ENCODE results near the gene UVRAG.

DNA sequence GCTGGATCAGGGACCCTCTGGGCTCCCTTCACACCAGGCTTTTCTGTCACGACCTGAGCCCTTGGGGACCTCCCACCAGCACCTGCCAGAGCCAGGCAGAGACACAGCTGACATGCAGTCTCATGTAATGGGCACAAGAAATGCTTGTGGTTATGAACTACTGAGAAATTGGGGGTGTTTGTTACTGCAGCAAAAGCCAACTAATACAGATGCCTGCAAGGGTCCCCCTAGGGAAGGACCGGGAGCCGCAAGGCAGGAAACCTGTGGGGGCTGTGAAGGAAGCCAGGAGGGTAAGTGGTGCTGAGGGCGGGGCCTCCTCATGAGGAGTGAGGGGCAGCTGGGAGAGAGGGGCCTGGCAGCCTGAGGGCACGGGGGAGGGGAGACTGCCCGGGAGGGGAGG is 374.7 kb downstream of the UVRAG start:
- no peak for TF ChIP-seq IRX3 (CRISPR knock-in tag; IDR thresholded peaks at IDR 0.05; ENCODE audit: borderline replicate concordance, low read depth)
- no peak for TF ChIP-seq ZNF501 (CRISPR knock-in tag; IDR thresholded peaks at IDR 0.05)
- TF ChIP-seq, protein P1, sequence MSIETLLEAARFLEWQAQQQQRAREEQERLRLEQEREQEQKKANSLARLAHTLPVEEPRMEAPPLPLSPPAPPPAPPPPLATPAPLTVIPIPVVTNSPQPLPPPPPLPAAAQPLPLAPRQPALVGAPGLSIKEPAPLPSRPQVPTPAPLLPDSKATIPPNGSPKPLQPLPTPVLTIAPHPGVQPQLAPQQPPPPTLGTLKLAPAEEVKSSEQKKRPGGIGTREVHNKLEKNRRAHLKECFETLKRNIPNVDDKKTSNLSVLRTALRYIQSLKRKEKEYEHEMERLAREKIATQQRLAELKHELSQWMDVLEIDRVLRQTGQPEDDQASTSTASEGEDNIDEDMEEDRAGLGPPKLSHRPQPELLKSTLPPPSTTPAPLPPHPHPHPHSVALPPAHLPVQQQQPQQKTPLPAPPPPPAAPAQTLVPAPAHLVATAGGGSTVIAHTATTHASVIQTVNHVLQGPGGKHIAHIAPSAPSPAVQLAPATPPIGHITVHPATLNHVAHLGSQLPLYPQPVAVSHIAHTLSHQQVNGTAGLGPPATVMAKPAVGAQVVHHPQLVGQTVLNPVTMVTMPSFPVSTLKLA (IDR thresholded peaks at IDR 0.05) = no peak
- no peak for TF ChIP-seq ZNF274 (CRISPR knock-in tag; IDR thresholded peaks at IDR 0.05)
- TF ChIP-seq, protein P2, sequence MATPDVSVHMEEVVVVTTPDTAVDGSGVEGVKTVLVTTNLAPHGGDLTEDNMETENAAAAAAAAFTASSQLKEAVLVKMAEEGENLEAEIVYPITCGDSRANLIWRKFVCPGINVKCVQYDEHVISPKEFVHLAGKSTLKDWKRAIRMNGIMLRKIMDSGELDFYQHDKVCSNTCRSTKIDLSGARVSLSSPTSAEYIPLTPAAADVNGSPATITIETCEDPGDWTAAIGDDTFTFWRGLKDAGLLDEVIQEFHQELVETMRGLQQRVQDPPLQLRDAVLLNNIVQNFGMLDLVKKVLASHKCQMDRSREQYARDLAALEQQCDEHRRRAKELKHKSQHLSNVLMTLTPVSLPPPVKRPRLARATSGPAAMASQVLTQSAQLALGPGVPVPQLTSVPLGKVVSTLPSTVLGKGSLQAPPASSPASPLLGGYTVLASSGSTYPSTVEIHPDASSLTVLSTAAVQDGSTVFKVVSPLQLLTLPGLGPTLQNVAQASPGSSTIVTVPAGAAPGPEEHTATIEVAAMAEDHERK (CRISPR knock-in tag; IDR thresholded peaks at IDR 0.05; ENCODE audit: low read depth) = no peak
- no peak for TF ChIP-seq GABPA (IDR thresholded peaks at IDR 0.05; ENCODE audit: low read depth, low read length)
- no peak for TF ChIP-seq GABPA (CRISPR knock-in tag; IDR thresholded peaks at IDR 0.05; ENCODE audit: low read depth)
- TF ChIP-seq, protein P3, sequence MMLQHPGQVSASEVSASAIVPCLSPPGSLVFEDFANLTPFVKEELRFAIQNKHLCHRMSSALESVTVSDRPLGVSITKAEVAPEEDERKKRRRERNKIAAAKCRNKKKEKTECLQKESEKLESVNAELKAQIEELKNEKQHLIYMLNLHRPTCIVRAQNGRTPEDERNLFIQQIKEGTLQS (CRISPR knock-in tag; IDR thresholded peaks at IDR 0.05) = no peak
- TF ChIP-seq ARNT2 (CRISPR knock-in tag; IDR thresholded peaks at IDR 0.05; ENCODE audit: low read depth) = no peak
- no peak for TF ChIP-seq YY1 (IDR thresholded peaks at IDR 0.05; ENCODE audit: insufficient read depth, insufficient replicate concordance, low read depth, low read length)
- no peak for TF ChIP-seq BHLHE40 (IDR thresholded peaks at IDR 0.05; ENCODE audit: low read length)
- TF ChIP-seq, protein P4, sequence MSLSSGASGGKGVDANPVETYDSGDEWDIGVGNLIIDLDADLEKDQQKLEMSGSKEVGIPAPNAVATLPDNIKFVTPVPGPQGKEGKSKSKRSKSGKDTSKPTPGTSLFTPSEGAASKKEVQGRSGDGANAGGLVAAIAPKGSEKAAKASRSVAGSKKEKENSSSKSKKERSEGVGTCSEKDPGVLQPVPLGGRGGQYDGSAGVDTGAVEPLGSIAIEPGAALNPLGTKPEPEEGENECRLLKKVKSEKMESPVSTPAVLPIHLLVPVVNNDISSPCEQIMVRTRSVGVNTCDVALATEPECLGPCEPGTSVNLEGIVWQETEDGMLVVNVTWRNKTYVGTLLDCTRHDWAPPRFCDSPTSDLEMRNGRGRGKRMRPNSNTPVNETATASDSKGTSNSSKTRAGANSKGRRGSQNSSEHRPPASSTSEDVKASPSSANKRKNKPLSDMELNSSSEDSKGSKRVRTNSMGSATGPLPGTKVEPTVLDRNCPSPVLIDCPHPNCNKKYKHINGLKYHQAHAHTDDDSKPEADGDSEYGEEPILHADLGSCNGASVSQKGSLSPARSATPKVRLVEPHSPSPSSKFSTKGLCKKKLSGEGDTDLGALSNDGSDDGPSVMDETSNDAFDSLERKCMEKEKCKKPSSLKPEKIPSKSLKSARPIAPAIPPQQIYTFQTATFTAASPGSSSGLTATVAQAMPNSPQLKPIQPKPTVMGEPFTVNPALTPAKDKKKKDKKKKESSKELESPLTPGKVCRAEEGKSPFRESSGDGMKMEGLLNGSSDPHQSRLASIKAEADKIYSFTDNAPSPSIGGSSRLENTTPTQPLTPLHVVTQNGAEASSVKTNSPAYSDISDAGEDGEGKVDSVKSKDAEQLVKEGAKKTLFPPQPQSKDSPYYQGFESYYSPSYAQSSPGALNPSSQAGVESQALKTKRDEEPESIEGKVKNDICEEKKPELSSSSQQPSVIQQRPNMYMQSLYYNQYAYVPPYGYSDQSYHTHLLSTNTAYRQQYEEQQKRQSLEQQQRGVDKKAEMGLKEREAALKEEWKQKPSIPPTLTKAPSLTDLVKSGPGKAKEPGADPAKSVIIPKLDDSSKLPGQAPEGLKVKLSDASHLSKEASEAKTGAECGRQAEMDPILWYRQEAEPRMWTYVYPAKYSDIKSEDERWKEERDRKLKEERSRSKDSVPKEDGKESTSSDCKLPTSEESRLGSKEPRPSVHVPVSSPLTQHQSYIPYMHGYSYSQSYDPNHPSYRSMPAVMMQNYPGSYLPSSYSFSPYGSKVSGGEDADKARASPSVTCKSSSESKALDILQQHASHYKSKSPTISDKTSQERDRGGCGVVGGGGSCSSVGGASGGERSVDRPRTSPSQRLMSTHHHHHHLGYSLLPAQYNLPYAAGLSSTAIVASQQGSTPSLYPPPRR (CRISPR knock-in tag; IDR thresholded peaks at IDR 0.05; ENCODE audit: borderline replicate concordance) = no peak

All from HepG2 (cell line).